Kidney (tissue), 14 donors: Measurements from ENCODE around the gene TMEM119. TPM values are rescaled to one million over a fixed set of nuclear protein-coding genes. Genes with fewer than 3 reads are reported as not detected.

ENCODE experiments used
- DNase-seq, 5 donors: peaks; one replicate each; pipeline ENCODE4 v3.0.0-alpha.2; 2013 to 2020
- FAIRE-seq: peaks from 2 replicates; lab custom pipeline; 2012; peaks lifted over from hg19 to GRCh38; lab: Jason Lieb, UNC
- H3K27ac ChIP-seq, 2 donors: one replicate each; pipeline ENCODE4 v1.7.0; 2013; ENCODE audit warnings: low read depth in 2 of 2, low read length in 2 of 2, inconsistent platforms in 1 of 2
- H3K27me3 ChIP-seq: one replicate; pipeline ENCODE4 v1.7.1; 2013; ENCODE audit warnings: low read length, inconsistent platforms; ENCODE audit not compliant: control insufficient read depth, insufficient read depth
- H3K36me3 ChIP-seq, 3 donors: one replicate each; pipeline versions ENCODE4 v1.7.0 to v1.7.1; 2013; ENCODE audit warnings: low read length in 3 of 3, control low read depth in 1 of 3, inconsistent platforms in 1 of 3; ENCODE audit not compliant: insufficient read depth in 3 of 3, control insufficient read depth in 2 of 3
- H3K4me1 ChIP-seq, 3 donors: one replicate each; pipeline versions ENCODE4 v1.7.0 to v1.7.1; 2013; ENCODE audit warnings: low read length in 3 of 3, inconsistent platforms in 1 of 3, low read depth in 1 of 3; ENCODE audit not compliant: control insufficient read depth in 2 of 3, insufficient read depth in 2 of 3
- H3K4me3 ChIP-seq, 3 donors: one replicate each; pipeline versions ENCODE4 v1.7.0 to v1.8.1; 2013; ENCODE audit warnings: low read length in 3 of 3, control low read depth in 1 of 3, inconsistent platforms in 1 of 3
- H3K9ac ChIP-seq, 3 donors: one replicate each; pipeline versions ENCODE4 v1.7.0 to v1.7.1; 2013; ENCODE audit warnings: low read length in 3 of 3, control low read depth in 1 of 3, inconsistent platforms in 1 of 3
- H3K9me3 ChIP-seq, 3 donors: one replicate each; pipeline versions ENCODE4 v1.7.0 to v1.7.1; 2013; ENCODE audit warnings: low read length in 3 of 3, control low read depth in 1 of 3, inconsistent platforms in 1 of 3; ENCODE audit not compliant: control insufficient read depth in 2 of 3, insufficient read depth in 1 of 3
- intact Hi-C: fragments of 100-400 bp; cut with DNase I; formaldehyde crosslinking; loops from one replicate; pipeline ENCODE4 v1.11.1; 2022
- polyA plus RNA-seq: library from polyadenylated mRNA; stranded (reverse); fragments of 350-450 nt; fragmentation: Illumina TruSeq; extraction: RNeasy Lipid Tissue Mini Kit (QIAGEN cat#74804); gene quantifications from one replicate; pipeline ENCODE4 v1.2.3, GENCODE V29; 2014; ENCODE audit warnings: low read depth, low replicate concordance; ENCODE audit not compliant: insufficient read depth
- total RNA-seq: library from RNA; stranded (reverse); fragmentation: NEBNext Ultra II Directional; extraction: Animal tissue kit (Norgen Biotek cat#: 25700); gene quantifications from one replicate; pipeline ENCODE4 v1.2.1, GENCODE V29; 2021
- TF ChIP-seq, protein P1 (sequence below): IDR thresholded peaks from 3 replicates; pipeline ENCODE4 v1.5.1; 2012; ENCODE audit warnings: mild to moderate bottlenecking, moderate library complexity, borderline replicate concordance; ENCODE audit not compliant: insufficient read depth; ENCODE audit errors: extremely low read depth
- donor health status: control.
- donor health status: control.
- donor health status: control.
- donor health status: control.
- donor health status: control.
- donor health status: DM: yes; HTN: yes; CAD: no.
- donor health status: Normal renal cell carcinoma (clear cell type).

Gene TMEM119
- total and polyA plus RNA-seq, 2 donors from 2014 or later = 4.1 to 15.8 TPM

DNA sequence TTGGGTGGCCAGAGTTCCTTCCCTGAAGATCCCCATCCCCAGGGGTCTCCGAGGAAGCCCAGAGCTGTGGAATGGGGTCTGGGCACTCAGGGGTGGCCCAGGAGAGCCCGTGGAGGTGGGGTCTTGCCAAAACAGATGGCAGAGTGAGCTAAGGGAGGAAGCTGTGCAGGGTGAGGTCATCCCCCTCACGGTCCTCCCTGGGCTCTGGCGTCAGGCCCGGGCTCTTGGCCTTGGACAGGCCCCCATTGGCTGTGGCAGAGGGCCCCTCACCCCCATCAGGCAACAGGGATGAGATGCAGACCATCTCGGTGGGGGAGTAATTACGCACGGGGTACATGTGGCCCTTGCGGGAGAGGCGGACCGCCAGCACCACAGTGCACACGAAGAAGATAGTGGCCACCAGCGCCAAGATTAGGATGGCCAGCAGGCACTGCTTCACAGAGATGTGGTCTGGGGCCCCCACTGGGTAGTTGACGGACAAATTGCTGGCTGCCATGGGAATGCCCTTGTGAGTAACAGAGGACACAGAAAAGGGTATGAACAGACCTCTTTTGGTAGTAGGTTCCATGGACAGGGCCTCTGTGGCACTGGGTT is 25.1 kb upstream of the TMEM119 start:
- H3K9ac ChIP-seq = no peak overlapping the region
- no peak overlapping the region for H3K27ac ChIP-seq
- intact Hi-C loops = no loop called here
- no peaks in the 10 kb centered on the region for H3K9me3 ChIP-seq
- H3K36me3 ChIP-seq = no peaks in the 10 kb centered on the region
- no peak for FAIRE-seq
- peaks cover 0 to 8% (median 0%) of the 10 kb centered on the region in 3 donors for H3K4me1 ChIP-seq
- no peaks in the 10 kb centered on the region for H3K27me3 ChIP-seq
- TF ChIP-seq, protein P1, sequence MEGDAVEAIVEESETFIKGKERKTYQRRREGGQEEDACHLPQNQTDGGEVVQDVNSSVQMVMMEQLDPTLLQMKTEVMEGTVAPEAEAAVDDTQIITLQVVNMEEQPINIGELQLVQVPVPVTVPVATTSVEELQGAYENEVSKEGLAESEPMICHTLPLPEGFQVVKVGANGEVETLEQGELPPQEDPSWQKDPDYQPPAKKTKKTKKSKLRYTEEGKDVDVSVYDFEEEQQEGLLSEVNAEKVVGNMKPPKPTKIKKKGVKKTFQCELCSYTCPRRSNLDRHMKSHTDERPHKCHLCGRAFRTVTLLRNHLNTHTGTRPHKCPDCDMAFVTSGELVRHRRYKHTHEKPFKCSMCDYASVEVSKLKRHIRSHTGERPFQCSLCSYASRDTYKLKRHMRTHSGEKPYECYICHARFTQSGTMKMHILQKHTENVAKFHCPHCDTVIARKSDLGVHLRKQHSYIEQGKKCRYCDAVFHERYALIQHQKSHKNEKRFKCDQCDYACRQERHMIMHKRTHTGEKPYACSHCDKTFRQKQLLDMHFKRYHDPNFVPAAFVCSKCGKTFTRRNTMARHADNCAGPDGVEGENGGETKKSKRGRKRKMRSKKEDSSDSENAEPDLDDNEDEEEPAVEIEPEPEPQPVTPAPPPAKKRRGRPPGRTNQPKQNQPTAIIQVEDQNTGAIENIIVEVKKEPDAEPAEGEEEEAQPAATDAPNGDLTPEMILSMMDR = no peak
- no peak overlapping the region for H3K4me3 ChIP-seq
- no peak for DNase-seq

DNA sequence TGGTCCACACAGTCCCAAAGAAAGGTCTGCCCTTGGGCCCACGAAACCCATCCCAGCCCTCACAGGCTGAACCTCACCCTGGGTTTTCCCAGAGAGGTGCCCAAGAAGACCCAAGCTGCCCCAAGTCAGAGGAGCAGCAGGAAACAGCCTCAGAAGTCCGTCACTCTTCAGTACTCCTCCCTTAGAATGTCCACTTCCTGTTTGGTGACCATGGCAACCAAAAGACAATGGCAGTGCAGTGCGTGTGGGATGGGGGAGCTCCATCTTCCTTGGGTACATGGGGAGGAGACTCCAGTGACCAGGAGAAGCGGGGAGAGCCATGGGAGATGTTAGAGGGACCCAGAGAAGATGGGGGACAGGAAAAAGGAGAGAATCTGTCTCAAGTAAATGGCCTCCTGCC is 24.5 kb upstream of the TMEM119 start:
- Histone ChIP-seq H3K4me3 (no peak overlapping the region), H3K9ac (no peak overlapping the region), H3K27ac (no peak overlapping the region), H3K4me1 (peaks cover 0 to 8% (median 0%) of the 10 kb centered on the region in 3 donors), H3K36me3 (no peaks in the 10 kb centered on the region), H3K27me3 (no peaks in the 10 kb centered on the region), H3K9me3 (no peaks in the 10 kb centered on the region)
- peak in 2 of 5 donors; percentile 52 to 79 for DNase-seq
- FAIRE-seq = no peak
- intact Hi-C loops = no loop called here
- TF ChIP-seq, protein P1 = no peak

GRCh38 chr12:108621161-108621560 is 23.3 kb upstream of the TMEM119 start:
- Histone ChIP-seq H3K4me3 (no peak overlapping the region), H3K9me3 (no peaks in the 10 kb centered on the region), H3K9ac (no peak overlapping the region), H3K4me1 (peaks cover 0 to 8% (median 0%) of the 10 kb centered on the region in 3 donors), H3K27ac (no peak overlapping the region), H3K27me3 (no peaks in the 10 kb centered on the region), H3K36me3 (no peaks in the 10 kb centered on the region)
- DNase-seq = no peak
- TF ChIP-seq, protein P1 = no peak
- intact Hi-C loops = no loop called here
- FAIRE-seq = no peak
